CD4-positive, alpha-beta T cell (primary cell): ENCODE data around the gene ITGA11. TPM values are rescaled to one million over a fixed set of nuclear protein-coding genes. Genes with fewer than 3 reads are reported as not detected.

ENCODE experiments used
- ATAC-seq: fragments of 200-7000 bp; cut with Tn5 transposase; one replicate; pipeline ENCODE4 v1.10.0; 2022; ENCODE audit warnings: mild to moderate bottlenecking; ENCODE audit not compliant: poor library complexity
- CTCF ChIA-PET: fragments of 350-600 bp; sonication (Branson Sonifier 250); formaldehyde crosslinking; loops from one replicate; lab custom pipeline; 2021; ENCODE audit warnings: antibody characterized with exemption, inconsistent platforms; lab: Charles Lee
- POLR2A ChIA-PET: fragments of 350-600 bp; sonication (Branson Sonifier 250); formaldehyde crosslinking; loops from one replicate; lab custom pipeline; 2021; ENCODE audit warnings: antibody characterized with exemption, inconsistent platforms; lab: Charles Lee
- DNase-seq, 14 experiments: peaks; one replicate each; pipeline ENCODE4 v3.0.0-alpha.2; 2013 to 2020; ENCODE audit warnings: mixed read lengths in 2 of 14
- H3K27ac ChIP-seq, 2 donors: one replicate each; pipeline versions ENCODE4 v1.5.1 to v1.7.0; 2013; ENCODE audit warnings: low read length in 2 of 2, low read depth in 1 of 2, mild to moderate bottlenecking in 1 of 2
- H3K27me3 ChIP-seq, 2 experiments: 1 replicate in 1 of 2; 2 replicates in 1 of 2; pipeline versions ENCODE4 v1.6.1 to v1.7.0; 2013; ENCODE audit warnings: low read length in 2 of 2, control low read depth in 1 of 2, mild to moderate bottlenecking in 1 of 2, moderate library complexity in 1 of 2; ENCODE audit not compliant: insufficient read depth in 2 of 2, control insufficient read depth in 1 of 2
- H3K36me3 ChIP-seq: one replicate; pipeline ENCODE4 v1.6.1; 2013; ENCODE audit warnings: low read length, control low read depth; ENCODE audit not compliant: insufficient read depth
- H3K4me1 ChIP-seq: one replicate; pipeline ENCODE4 v1.6.1; 2013; ENCODE audit warnings: low read length, control low read depth; ENCODE audit not compliant: insufficient read depth
- H3K4me3 ChIP-seq: one replicate; pipeline ENCODE4 v1.5.1; 2013; ENCODE audit warnings: mild to moderate bottlenecking, low read length, moderate library complexity
- H3K9me3 ChIP-seq, 2 experiments: 1 replicate in 1 of 2; 2 replicates in 1 of 2; pipeline versions ENCODE4 v1.6.1 to v1.7.0; 2013; ENCODE audit warnings: low read length in 2 of 2, mild to moderate bottlenecking in 2 of 2, control low read depth in 1 of 2, moderate library complexity in 1 of 2; ENCODE audit not compliant: control insufficient read depth in 1 of 2, insufficient read depth in 1 of 2
- H3K27ac Mint-ChIP-seq: one replicate; pipeline ENCODE4 v1.8.0; 2020; ENCODE audit warnings: mixed read lengths
- H3K27me3 Mint-ChIP-seq: one replicate; pipeline ENCODE4 v1.8.0; 2021; ENCODE audit warnings: mixed read lengths
- H3K36me3 Mint-ChIP-seq: one replicate; pipeline ENCODE4 v1.8.0; 2021; ENCODE audit warnings: low read depth, mixed read lengths
- H3K4me1 Mint-ChIP-seq: one replicate; pipeline ENCODE4 v1.8.0; 2021; ENCODE audit warnings: low read depth, mixed read lengths
- H3K4me3 Mint-ChIP-seq: one replicate; pipeline ENCODE4 v1.8.0; 2020; ENCODE audit warnings: mild to moderate bottlenecking, mixed read lengths
- H3K9me3 Mint-ChIP-seq: one replicate; pipeline ENCODE4 v1.8.0; 2020; ENCODE audit warnings: mixed read lengths
- CTCF ChIP-seq: fragments of 200-600 bp; IDR thresholded peaks from one replicate; pipeline ENCODE4 v1.8.0; 2022; ENCODE audit warnings: antibody characterized with exemption, mild to moderate bottlenecking
- intact Hi-C, 2 experiments: fragments of 100-400 bp; cut with DNase I in 1 of 2; cut with micrococcal nuclease in 1 of 2; formaldehyde crosslinking; loops; one replicate each; pipeline versions ENCODE4 v1.15.1 to v1.9.0; 2023 to 2025; cut with DNase I, micrococcal nuclease
- total RNA-seq, 174 experiments: library from RNA in 2 of 174; stranded (reverse) in 2 of 174; gene quantifications; one replicate each; pipeline ENCODE4 v1.2.3 and lab custom pipeline; 2021 to 2026

ITGA11 gene
- total RNA-seq, 2 experiments from 2014 or later = 0.08 to 0.20 TPM

GRCh38 chr15:68426116-68426515, 5.8 kb downstream of the ITGA11 start:
- no peaks in the 10 kb centered on the region for H3K9me3 Mint-ChIP-seq
- Histone ChIP-seq H3K27ac (no peak overlapping the region), H3K9me3 (peaks cover 0 to under 1% of the 10 kb centered on the region in 2 experiments), H3K27me3 (peaks cover 9 to 15% of the 10 kb centered on the region in 2 experiments), H3K4me1 (no peaks in the 10 kb centered on the region), H3K4me3 (no peak overlapping the region), H3K36me3 (no peaks in the 10 kb centered on the region)
- ATAC-seq = no peak
- H3K36me3 Mint-ChIP-seq = no peaks in the 10 kb centered on the region
- peaks cover 52% of the 10 kb centered on the region for H3K27me3 Mint-ChIP-seq
- POLR2A ChIA-PET = no interaction called here
- no peak overlapping the region for H3K27ac Mint-ChIP-seq
- intact Hi-C loops = no loop called here
- CTCF ChIA-PET = no interaction called here
- TF ChIP-seq CTCF = no peak
- H3K4me3 Mint-ChIP-seq = no peak overlapping the region
- no peaks in the 10 kb centered on the region for H3K4me1 Mint-ChIP-seq
- no peak for DNase-seq

GRCh38 chr15:68425428-68426060, 6.4 kb downstream of the ITGA11 start:
- CTCF ChIA-PET = no interaction called here
- Histone ChIP-seq H3K4me3 (no peak overlapping the region), H3K4me1 (no peaks in the 10 kb centered on the region), H3K36me3 (no peaks in the 10 kb centered on the region), H3K27me3 (peaks cover 6 to 12% of the 10 kb centered on the region in 2 experiments), H3K9me3 (no peaks in the 10 kb centered on the region), H3K27ac (no peak overlapping the region)
- intact Hi-C loops = no loop called here
- no peak for DNase-seq
- Mint-ChIP-seq H3K27me3 (peaks cover 49% of the 10 kb centered on the region), H3K4me1 (no peaks in the 10 kb centered on the region), H3K27ac (no peak overlapping the region), H3K4me3 (no peak overlapping the region), H3K36me3 (no peaks in the 10 kb centered on the region), H3K9me3 (no peaks in the 10 kb centered on the region)
- POLR2A ChIA-PET = no interaction called here
- no peak for ATAC-seq
- TF ChIP-seq CTCF = no peak

- Histone ChIP-seq H3K27me3 (peaks cover 2 to 6% of the 10 kb centered on the region in 2 experiments), H3K27ac (no peak overlapping the region), H3K36me3 (no peaks in the 10 kb centered on the region), H3K9me3 (no peaks in the 10 kb centered on the region), H3K4me1 (no peaks in the 10 kb centered on the region), H3K4me3 (no peak overlapping the region)
- Mint-ChIP-seq H3K36me3 (no peaks in the 10 kb centered on the region), H3K4me1 (no peaks in the 10 kb centered on the region), H3K9me3 (no peaks in the 10 kb centered on the region), H3K4me3 (no peak overlapping the region), H3K27ac (no peak overlapping the region), H3K27me3 (peaks cover 42% of the 10 kb centered on the region)
- ATAC-seq (no peak), DNase-seq (no peak)
- CTCF ChIA-PET = no interaction called here
- intact Hi-C loops = no loop called here
- POLR2A ChIA-PET = no interaction called here
- TF ChIP-seq CTCF = no peak
These were observed 7.1 kb downstream of the ITGA11 start for GRCh38 chr15:68424754-68425390.
